Kidney epithelial cell (primary cell): Measurements from ENCODE around the gene MR1. TPM values are rescaled to one million over a fixed set of nuclear protein-coding genes. Genes with fewer than 3 reads are reported as not detected.

Experiments used
- DNase-seq: peaks from one replicate; pipeline ENCODE4 v3.0.0-alpha.2; 2010; ENCODE audit warnings: low read depth
- H3K27me3 ChIP-seq: 2 replicates; pipeline ENCODE4 v1.6.0; 2011; ENCODE audit warnings: low read length; ENCODE audit not compliant: control insufficient read depth, insufficient read depth
- H3K36me3 ChIP-seq: 2 replicates; pipeline ENCODE4 v1.5.1; 2011; ENCODE audit warnings: low read length; ENCODE audit not compliant: control insufficient read depth, insufficient read depth
- H3K4me3 ChIP-seq: 2 replicates; pipeline ENCODE4 v1.5.1; 2011; ENCODE audit warnings: low read depth, mild to moderate bottlenecking, control low read depth, low read length
- CTCF ChIP-seq: IDR thresholded peaks from 2 replicates; pipeline ENCODE4 v1.5.1; 2011; ENCODE audit warnings: mild to moderate bottlenecking, moderate library complexity, low read length, control low read depth, inconsistent platforms; ENCODE audit not compliant: insufficient read depth, poor library complexity, severe bottlenecking
- total RNA-seq: library from RNA; depleted of rRNA; stranded (reverse); fragments of >200 nt; gene quantifications from 2 replicates; pipeline ENCODE4 v1.2.3, GENCODE V29; 2015

Gene MR1
- total RNA-seq, 1 donor from 2014 or later, result 2.5 TPM

- no peaks in the 10 kb centered on the region for H3K36me3 ChIP-seq
- TF ChIP-seq CTCF, result no peak
- H3K4me3 ChIP-seq, result no peak overlapping the region
- no peaks in the 10 kb centered on the region for H3K27me3 ChIP-seq
- DNase-seq, result no peak
Observed at GRCh38 chr1:181092056-181092455, 58.3 kb downstream of the MR1 start.

GRCh38 chr1:181092883-181093458, 59.2 kb downstream of the MR1 start:
- Histone ChIP-seq H3K4me3 (no peak overlapping the region), H3K27me3 (no peaks in the 10 kb centered on the region), H3K36me3 (no peaks in the 10 kb centered on the region)
- no peak for DNase-seq
- no peak for TF ChIP-seq CTCF

- H3K36me3 ChIP-seq, result no peaks in the 10 kb centered on the region
- no peak overlapping the region for H3K4me3 ChIP-seq
- no peak for TF ChIP-seq CTCF
- no peaks in the 10 kb centered on the region for H3K27me3 ChIP-seq
- no peak for DNase-seq
Observed at GRCh38 chr1:181094416-181095212, 60.8 kb downstream of the MR1 start.

- TF ChIP-seq CTCF, result no peak
- H3K27me3 ChIP-seq, result no peaks in the 10 kb centered on the region
- no peak overlapping the region for H3K4me3 ChIP-seq
- no peak for DNase-seq
- H3K36me3 ChIP-seq, result no peaks in the 10 kb centered on the region
Observed at GRCh38 chr1:181095260-181095659, 61.5 kb downstream of the MR1 start.

GRCh38 chr1:181095763-181096184, 62.0 kb downstream of the MR1 start:
- no peak for DNase-seq
- no peaks in the 10 kb centered on the region for H3K36me3 ChIP-seq
- H3K27me3 ChIP-seq, result no peaks in the 10 kb centered on the region
- H3K4me3 ChIP-seq, result no peak overlapping the region
- no peak for TF ChIP-seq CTCF
